ENCODE measurements around the gene ARHGEF1.

- TF ChIP-seq CTCF (IDR thresholded peaks at IDR 0.05) = no peak
- no peak for TF ChIP-seq POLR2A (IDR thresholded peaks at IDR 0.05; ENCODE audit: low read depth)
- TF ChIP-seq EP300 (IDR thresholded peaks at IDR 0.05) = no peak
These were observed 10.6 kb upstream of the ARHGEF1 start for GRCh38 chr19:41872384-41872774.
